HG03571 (cell line): Measurements from ENCODE around the gene STXBP4.

Source experiments
- ATAC-seq: cut with Tn5 transposase; IDR thresholded peaks from one replicate; pipeline ENCODE4 v1.9.1; 2021; ENCODE audit not compliant: unreplicated experiment

Gene STXBP4

DNA sequence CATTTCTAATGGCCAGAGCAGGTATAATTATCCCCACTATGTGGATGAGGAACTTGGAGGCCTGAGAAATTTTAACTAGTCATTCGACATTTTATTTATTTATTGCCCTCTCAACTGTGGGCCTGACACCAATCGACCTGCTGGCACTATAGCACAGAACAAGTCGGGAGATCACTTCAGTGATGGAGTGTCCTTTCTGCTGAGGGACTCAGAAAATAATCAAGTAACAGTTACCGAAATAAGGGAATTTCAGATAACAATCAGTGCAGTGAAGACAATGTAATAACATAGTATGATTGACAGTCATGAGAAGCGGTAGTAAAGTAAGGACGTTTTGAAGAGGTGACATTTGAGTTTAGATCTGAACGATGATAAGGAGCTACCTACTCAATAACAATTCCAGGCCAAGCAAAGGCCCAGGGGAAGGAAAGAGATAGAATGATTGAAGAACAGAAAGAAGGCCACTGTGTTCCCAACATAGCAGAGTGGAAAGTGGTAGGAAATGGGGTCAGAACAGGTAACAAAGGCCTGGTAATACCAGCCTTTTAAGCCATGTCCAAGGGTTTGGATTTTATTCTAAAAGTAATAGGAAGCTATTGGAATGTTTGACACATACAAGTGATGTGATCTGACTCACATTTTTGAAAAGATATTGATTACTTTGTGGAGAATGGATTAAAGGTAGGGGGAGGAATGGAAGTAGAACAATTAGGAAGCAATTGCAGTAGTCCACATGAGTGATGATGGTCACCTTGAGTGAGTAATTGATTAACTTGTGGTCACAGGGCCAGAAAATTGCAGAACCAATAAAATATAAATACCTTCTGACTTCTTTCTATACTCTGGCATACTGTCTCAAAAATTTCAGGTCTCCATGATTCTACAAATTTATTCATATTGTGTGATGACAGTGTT lies 1.4 kb downstream of the STXBP4 start:
- no peak for ATAC-seq

DNA sequence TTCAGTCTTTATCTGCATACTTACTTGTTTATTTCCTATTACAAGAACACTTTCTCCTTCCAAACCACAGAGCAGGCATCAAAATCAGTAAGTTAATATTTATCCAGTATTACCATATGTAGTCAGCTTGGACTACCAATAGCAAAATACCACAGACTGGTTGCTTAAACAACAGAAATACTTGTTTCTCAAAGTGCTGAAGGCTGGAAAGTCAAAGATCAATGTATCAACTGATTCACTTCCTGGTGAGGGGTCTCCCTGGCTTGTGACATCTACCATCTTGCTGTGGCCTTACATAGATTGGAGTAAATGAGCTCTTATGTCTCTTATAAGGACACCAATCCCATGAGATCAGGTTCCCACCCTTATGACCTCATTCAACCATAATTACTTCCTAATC lies 2.6 kb downstream of the STXBP4 start:
- no peak for ATAC-seq

DNA sequence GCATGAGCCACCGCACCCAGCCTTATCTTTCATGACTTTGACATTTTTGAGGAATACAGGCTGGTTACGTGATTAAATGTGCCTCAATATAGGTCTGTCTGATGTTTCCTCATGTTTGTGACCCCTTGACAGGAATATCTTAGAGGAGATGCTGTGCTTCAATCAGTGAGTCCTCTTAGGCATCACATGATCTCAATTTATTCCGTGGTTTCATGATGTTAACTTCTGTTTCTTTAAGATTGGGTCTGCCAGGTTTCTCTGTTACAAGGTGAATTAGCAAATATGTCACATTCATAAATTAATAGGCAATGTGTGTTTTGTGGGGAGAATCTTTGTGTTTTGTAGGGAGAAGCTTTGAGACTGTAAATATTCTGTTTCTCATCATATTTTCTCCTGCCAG lies 3.3 kb downstream of the STXBP4 start:
- ATAC-seq, result no peak

DNA sequence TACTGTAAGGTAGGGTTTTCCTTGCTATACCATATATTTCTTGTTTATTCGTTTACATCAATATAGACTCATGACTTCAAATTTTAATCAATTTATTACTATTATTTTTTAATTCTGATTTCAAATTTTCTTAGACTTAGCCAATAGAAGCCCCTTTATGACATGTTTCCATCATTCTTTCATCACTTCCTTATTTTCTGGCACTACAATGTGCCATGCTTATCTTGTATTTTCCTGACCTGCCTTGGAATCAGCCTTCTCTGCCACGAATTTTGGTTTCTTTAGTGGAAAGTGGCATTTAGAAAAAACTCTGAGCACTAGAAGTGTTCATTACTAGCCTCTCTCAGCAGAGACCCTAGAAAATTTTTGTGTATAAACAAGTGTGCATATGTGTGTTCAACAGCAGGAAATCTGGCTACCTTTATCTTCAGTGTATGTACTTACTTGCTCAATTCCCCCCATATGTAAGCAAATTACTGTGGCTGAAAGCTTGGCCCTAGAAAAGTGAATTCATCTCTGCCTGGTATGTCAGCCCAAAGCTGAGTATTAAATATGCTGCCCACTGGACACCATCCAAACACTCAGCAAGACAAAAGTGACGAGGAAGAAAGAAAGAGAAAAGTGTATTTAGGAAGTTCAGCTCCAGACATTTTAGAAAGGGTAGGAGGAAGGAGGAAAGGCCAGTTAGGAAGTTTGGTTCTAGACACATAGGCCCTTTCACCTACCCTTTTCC lies 4.0 kb downstream of the STXBP4 start:
- no peak for ATAC-seq

DNA sequence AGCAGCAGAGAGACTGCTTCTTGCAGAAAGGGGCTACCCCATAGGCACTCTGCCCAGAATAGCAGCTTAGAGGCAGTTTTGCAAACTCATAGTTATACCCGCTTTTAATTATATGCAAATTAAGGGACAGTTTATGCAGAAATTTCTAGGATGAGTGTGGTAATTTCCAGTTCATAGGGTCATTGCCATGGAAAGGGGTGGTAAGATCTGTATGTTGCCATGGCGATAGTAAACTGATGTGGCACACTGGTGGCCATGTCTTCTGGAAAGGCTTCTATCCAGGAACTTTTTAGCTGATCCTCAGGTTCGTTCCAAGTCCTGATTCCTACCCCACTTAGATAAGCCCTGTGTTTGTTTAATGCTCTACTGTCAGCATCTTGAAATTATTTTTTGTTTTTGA lies 6.2 kb downstream of the STXBP4 start:
- ATAC-seq, result no peak

DNA sequence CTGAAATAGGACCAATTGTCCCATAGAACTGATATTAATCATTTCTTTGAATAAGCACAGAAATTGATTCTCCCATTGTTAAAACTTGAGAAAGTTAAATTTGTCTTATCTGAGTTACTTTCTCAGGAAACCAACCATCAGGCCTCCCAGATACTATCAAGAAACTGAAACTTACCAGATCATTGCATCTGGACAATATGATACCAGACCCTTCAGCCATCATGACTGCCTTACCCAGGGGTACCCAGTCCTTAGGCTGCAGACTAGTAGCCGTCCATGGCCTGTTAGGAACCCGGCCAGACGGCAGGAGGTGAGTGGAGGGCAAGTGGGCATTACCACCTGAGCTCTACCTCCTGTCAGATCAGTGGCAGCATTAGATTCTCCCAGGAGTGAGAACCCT lies 7.8 kb downstream of the STXBP4 start:
- ATAC-seq, result no peak

DNA sequence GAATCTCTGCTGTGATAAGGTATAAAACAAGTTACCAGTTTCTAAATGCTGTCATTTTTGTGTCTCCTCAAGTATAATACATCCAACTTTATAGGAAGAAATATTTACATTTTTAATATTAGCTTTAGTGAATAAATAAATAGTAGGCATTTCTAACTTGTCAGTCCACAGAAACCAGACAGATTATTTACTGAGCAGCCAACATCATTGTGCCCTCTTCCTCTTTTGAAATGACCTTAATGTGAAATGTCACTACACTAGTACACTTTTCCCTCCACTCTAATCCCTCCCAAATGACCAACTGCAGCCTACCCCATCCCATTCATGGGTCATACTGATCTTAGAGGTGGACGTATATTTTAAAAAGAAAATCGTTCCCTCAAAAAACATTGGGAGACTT lies 9.2 kb downstream of the STXBP4 start:
- ATAC-seq, result no peak

DNA sequence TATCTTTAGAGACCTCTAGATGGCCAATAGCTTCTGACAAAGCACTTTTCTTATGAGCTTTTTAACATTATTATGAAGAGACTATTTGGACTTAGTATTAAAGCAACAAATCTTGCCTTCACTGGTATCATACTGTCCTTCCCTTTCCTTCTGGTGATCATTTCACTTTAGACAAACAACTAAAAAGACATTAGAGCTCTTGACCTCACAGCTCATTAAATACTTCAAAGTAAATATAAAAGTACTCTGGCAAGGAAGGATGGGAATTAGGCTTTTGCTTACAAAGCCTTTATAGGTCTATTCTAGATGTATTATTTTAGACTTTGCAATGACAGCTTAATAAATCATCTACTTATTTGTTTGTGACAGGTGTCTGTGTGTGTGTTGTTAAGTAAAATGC lies 11.1 kb downstream of the STXBP4 start:
- no peak for ATAC-seq

DNA sequence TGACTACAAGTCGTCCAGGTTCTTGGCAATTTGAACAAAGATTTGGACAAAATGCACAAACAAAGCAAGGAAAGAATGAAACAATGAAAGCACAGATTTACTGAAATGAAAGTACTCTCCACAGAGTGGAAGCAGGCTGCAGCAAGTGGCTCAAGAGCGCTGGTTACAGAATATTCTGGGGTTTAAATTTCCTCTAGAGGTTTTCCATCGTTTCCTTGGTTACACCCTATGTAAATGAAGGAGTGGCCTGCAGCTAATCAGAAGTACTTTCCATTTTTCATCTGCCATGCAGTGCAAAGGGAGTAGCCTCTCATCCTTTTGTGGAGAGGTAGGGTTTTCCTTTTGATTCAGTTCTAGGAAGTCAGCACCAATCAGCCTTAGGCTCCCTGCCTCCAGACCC lies 11.8 kb downstream of the STXBP4 start:
- no peak for ATAC-seq

DNA sequence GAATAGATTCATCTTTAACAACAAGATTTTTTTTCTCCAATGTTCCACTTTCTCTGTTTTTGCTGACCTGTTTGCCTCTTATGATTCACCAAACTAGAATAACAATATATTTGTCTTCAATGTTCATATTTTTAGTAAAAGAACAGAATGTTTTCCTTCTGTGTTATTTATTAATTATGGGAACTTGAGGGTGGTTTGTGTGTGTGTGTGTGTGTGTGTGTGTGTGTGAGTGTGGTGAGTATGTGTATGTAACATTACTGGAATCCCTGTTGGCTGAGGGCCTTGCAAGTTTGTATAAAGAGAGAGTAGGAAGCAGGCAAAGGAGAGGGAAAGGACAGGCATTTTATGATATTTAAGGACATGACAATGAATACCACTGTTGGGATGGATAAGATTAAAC lies 13.8 kb downstream of the STXBP4 start:
- no peak for ATAC-seq

DNA sequence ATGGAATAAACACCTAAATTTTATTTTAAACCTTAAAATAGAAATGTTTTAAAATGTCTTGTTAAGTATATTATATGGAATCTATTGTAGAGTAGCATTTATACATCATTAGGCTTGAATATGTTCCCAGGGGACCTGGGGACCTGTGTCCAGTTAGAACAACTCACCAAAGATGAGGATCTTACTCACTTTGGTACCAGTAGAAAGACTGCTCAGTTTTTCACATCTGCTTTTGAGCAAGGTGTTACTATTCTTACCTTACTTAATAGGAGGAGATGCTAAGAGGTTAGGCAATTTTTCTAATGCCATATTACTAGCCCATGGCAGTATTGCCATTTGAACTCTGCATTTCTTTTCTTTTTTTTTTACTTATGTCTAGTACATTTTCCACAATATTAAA lies 14.7 kb downstream of the STXBP4 start:
- no peak for ATAC-seq

DNA sequence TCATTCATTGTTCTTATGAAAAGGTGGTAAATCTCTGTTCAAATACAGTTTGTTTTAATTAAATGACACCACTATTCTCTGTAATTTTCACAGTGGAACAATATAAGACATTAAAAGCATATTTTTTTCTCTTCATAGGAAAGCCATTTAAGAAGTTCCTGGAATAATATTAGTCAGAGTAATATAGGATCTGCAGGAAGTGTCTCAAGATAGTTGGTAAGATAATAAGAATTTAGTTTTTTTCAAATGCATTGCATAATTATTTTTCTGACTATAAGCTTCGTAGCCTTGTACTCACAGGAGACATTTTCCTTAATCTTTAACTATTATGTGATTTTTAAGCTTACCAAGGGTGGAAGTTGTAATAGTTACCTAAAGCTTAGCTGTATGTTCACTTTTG lies 16.9 kb downstream of the STXBP4 start:
- ATAC-seq, result no peak

DNA sequence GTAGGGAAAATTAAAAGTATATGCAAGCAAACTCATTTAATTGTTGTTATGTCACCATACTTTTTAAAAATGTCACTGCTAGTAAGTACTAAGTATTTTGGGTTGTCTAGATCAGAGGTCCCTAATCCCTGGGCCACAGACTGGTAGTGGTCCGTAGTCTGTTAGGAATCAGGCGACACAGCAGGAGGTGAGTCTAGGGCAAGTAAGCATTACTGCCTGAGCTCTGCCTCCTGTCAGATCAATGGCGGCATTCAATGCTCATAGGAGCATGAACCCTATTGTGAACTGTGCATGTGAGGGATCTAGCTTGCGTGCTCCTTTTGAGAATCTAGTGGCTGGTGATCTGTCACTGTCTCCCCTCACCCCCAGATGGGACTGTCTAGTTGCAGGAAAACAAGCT lies 21.6 kb downstream of the STXBP4 start:
- ATAC-seq, result no peak

DNA sequence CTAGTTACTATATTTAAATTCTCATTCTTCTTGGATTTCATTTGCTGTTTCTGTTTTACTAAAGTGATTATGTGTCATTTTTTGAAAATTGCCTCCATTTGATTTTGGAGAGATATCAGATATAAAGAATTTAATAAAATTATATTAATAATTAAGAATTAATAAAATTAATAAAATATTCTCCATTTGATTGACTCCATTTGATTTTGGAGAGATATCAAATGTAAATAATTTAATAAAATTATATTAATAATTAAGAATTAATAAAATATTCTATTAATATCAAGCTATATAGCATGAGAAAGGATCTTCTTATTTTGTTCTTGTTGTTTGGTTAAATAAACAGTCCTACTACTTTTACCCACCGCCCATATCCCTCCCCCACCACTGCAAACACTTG lies 23.0 kb downstream of the STXBP4 start:
- no peak for ATAC-seq

DNA sequence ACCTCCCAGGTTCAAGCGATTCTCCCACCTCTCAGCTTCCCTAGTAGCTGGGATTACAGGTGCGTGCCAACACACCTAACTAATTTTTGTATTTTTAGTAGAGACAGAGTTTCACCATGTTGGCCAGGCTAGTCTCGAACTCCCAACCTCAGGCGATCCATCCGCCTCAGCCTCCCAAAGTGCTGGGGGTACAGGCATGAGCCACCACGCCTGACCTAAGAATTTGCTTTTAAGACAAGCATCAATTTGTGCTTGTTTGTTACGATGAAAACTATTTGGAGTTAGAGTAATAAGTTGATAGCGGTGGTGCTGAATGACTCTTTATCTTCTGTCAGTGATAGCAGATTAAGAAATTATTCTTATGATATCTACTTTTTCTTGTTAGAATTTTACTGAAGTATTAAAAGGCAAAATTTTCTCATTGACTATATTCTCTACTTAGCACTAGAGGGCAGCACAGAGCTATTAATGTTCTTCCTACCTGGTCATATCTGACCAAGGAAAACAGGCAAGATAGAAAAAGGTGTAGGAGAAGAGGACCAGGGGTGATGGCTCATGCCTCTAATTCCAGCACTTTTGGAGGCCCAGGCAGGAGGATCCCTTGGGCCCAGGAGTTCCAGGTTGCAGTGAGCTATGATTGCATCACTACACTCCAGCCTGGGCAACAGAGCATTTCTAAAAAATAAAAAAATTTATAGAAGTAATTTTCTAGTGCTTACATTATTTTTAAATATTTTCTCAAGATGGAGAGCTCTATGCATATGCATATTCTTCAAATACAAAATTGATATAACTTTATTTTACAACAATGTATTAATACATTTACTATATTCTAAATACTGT lies 24.5 kb downstream of the STXBP4 start:
- no peak for ATAC-seq

DNA sequence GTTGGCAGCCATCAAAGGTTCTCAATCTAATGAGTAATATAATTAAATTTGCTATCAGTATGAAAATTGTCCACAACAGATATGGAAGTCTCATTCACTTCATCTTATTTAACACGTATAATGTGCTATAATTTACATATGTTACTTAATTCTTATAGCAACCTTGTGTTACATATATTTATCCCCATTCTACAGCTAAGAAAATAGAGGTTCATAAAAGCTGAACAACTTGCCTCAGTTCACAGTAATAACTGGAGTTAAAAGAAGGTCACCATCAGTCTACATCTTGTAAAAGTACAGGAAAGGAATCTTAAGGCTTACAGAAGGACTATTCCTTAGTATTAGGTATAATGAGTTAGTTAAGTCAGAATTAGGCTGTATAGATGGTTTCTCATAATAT lies 27.9 kb downstream of the STXBP4 start:
- no peak for ATAC-seq

DNA sequence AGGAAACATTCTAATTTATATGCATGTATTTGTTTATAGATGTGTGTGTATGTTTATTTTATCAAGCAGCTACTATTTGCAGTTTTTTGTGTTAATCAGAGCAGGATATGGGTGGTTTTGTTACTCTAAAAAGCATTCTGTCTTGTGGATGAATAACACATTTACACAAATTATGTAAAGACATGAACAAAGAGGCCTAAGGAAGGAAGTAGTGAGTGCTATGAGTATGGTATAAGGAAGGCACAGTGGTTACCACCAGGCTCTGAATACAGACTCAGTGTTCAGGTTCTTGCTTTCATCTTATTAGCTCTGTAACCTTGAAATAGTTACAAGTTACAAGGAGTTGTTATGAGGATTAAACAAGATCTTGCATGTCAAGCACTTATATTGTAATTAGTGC lies 33.9 kb downstream of the STXBP4 start:
- ATAC-seq, result no peak

DNA sequence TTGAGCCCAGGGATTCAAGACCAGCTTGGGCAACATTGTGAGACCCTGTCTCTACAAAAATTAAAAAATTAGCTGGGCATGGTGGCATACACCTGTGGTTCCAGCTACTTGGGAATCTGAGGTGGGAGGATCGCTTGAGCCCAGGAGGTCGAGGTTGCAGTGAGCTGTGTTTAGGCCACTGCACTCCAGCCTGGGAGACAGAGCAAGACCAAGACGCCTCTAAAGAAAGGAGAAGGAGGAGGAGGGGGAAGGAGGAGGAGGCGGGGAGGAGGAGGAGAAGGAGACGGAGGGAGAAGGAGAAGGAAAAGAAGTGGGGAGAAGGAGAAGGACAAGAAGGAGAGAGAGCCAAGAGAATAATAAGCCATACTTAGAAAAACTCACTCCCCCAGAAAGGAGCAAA lies 35.9 kb downstream of the STXBP4 start:
- ATAC-seq, result no peak

DNA sequence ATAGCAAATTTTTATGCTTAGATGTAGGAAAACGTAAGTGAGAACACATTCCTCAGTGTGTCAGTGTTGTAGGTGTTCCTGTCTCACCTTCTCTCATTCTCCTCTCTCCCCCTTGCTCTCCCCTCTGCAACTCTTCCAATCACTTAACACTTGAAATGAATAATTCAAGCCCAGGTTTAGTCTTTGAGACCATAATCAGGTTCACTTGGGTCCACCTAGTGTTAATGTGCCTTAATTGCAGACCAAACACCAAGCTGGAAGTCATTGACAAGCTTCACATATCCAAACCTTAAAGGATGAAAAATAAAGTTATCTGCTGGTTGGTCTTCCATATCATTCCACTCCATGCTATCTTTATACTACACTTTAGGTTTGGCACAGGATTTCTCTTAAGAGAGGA lies 37.0 kb downstream of the STXBP4 start:
- no peak for ATAC-seq

DNA sequence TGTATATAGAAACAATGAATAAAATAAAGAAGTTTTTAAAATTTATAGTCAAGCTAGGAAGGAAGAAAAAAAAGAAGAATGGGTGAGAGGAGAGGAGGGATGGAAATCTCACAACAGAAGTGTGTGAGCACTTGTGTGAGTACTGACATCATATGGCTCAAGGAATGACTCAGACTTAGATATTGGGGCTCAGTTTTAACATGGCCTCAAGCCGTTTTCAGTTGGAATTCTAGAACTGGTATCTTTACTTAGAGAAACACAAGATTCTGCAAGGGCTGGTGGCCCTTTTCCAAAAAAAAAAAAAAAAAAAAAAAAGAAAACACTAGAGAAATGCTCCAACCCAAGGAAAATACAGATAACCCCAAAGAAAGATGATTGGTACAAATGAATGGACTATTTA lies 55.1 kb downstream of the STXBP4 start:
- no peak for ATAC-seq

DNA sequence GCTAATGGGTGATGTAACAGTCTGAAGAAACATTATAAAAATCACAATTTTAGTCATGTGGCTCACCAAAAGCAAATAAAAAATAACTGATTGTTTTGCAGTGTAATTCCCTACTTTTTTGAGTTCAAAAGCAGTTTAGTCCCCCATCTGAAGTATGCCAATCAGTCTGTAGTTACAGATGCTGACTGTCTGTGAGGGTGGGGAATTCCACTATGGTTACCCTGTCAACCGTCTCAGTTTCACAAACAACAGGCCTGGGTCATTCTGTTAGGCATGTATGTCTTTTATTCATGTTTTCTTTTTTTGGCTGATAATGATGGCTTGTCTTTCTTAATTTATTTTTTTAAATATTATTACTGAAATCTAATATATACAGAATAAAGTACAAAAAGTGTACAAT lies 69.3 kb downstream of the STXBP4 start:
- ATAC-seq, result peak; percentile 88

DNA sequence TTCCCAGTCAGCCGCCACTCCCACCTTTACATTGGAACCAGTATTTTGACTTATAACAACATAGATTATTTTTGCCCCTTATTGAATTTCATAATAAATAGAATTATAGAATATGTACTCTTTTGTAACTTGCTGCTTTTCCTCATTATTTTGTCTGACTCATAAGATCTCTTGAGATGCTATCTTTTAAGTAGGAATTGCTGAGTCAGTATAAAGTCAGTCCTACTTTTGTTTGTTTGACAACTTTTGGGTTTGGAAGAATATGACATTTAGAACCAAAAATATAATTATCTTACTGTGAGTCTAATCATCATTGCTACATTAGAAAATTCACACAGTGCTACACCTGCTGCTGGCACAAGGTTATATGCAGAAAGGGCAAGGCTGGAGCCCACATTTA lies 69.7 kb downstream of the STXBP4 start:
- no peak for ATAC-seq
